Activated naive CD4-positive, alpha-beta T cell treated with anti-CD3 and anti-CD28 coated beads, Interleukin-2, amount 50 U/mL, for 24 hours (primary cell): ENCODE data around the gene RPA3.

Source experiments
- H3K27ac Mint-ChIP-seq: one replicate; pipeline ENCODE4 v1.8.0; 2021; ENCODE audit warnings: mild to moderate bottlenecking, mixed read lengths
- H3K27me3 Mint-ChIP-seq: one replicate; pipeline ENCODE4 v1.8.0; 2021; ENCODE audit warnings: mixed read lengths
- H3K36me3 Mint-ChIP-seq: one replicate; pipeline ENCODE4 v1.8.0; 2021; ENCODE audit warnings: mixed read lengths
- H3K4me1 Mint-ChIP-seq: one replicate; pipeline ENCODE4 v1.8.0; 2021; ENCODE audit warnings: mixed read lengths
- H3K4me3 Mint-ChIP-seq: one replicate; pipeline ENCODE4 v1.8.0; 2021; ENCODE audit warnings: mild to moderate bottlenecking, mixed read lengths
- H3K9me3 Mint-ChIP-seq: one replicate; pipeline ENCODE4 v1.8.0; 2021; ENCODE audit warnings: mixed read lengths

RPA3 gene

GRCh38 chr7:7706556-7707172 lies 11.7 kb downstream of the RPA3 start:
- Mint-ChIP-seq H3K4me1 (peaks cover 33% of the 10 kb centered on the region), H3K4me3 (no peak overlapping the region), H3K36me3 (peaks cover 8% of the 10 kb centered on the region), H3K27me3 (no peaks in the 10 kb centered on the region), H3K9me3 (no peaks in the 10 kb centered on the region), H3K27ac (no peak overlapping the region)

- Mint-ChIP-seq H3K4me3 (no peak overlapping the region), H3K27ac (no peak overlapping the region), H3K4me1 (peaks cover 33% of the 10 kb centered on the region), H3K27me3 (no peaks in the 10 kb centered on the region), H3K36me3 (peaks cover 8% of the 10 kb centered on the region), H3K9me3 (no peaks in the 10 kb centered on the region)
These were observed 12.3 kb downstream of the RPA3 start for GRCh38 chr7:7706101-7706511.

- H3K9me3 Mint-ChIP-seq, result no peaks in the 10 kb centered on the region
- peaks cover 33% of the 10 kb centered on the region for H3K4me1 Mint-ChIP-seq
- H3K27ac Mint-ChIP-seq, result no peak overlapping the region
- no peak overlapping the region for H3K4me3 Mint-ChIP-seq
- H3K27me3 Mint-ChIP-seq, result no peaks in the 10 kb centered on the region
- peaks cover 8% of the 10 kb centered on the region for H3K36me3 Mint-ChIP-seq
These were observed 13.1 kb downstream of the RPA3 start for GRCh38 chr7:7705318-7705717.

- Mint-ChIP-seq H3K27ac (no peak overlapping the region), H3K9me3 (no peaks in the 10 kb centered on the region)
These were observed 13.5 kb downstream of the RPA3 start for GRCh38 chr7:7704867-7705266.

GRCh38 chr7:7703427-7703826 lies 15.0 kb downstream of the RPA3 start:
- Mint-ChIP-seq H3K4me3 (no peak overlapping the region), H3K27ac (no peak overlapping the region), H3K36me3 (peaks cover 2% of the 10 kb centered on the region), H3K27me3 (no peaks in the 10 kb centered on the region), H3K9me3 (no peaks in the 10 kb centered on the region), H3K4me1 (peaks cover 31% of the 10 kb centered on the region)

More at GRCh38 chr7:7704867-7705266, 13.5 kb downstream of the RPA3 start:
- peaks cover 5% of the 10 kb centered on the region for H3K36me3 Mint-ChIP-seq
- H3K4me1 Mint-ChIP-seq, result peaks cover 30% of the 10 kb centered on the region
- no peak overlapping the region for H3K4me3 Mint-ChIP-seq
- H3K27me3 Mint-ChIP-seq, result no peaks in the 10 kb centered on the region

- Mint-ChIP-seq H3K9me3 (no peaks in the 10 kb centered on the region), H3K4me3 (no peak overlapping the region), H3K36me3 (peaks cover 2% of the 10 kb centered on the region), H3K4me1 (peaks cover 37% of the 10 kb centered on the region), H3K27ac (no peak overlapping the region), H3K27me3 (no peaks in the 10 kb centered on the region)
These were observed 15.6 kb downstream of the RPA3 start for GRCh38 chr7:7702826-7703225.

- H3K9me3 Mint-ChIP-seq, result no peaks in the 10 kb centered on the region
- no peak overlapping the region for H3K27ac Mint-ChIP-seq
- H3K4me1 Mint-ChIP-seq, result peaks cover 42% of the 10 kb centered on the region
- peaks cover 4% of the 10 kb centered on the region for H3K36me3 Mint-ChIP-seq
- H3K4me3 Mint-ChIP-seq, result no peak overlapping the region
- no peaks in the 10 kb centered on the region for H3K27me3 Mint-ChIP-seq
These were observed 16.9 kb downstream of the RPA3 start for GRCh38 chr7:7701527-7701926.

- Mint-ChIP-seq H3K4me3 (no peak overlapping the region), H3K9me3 (no peaks in the 10 kb centered on the region), H3K4me1 (peaks cover 32% of the 10 kb centered on the region), H3K27me3 (no peaks in the 10 kb centered on the region), H3K36me3 (peaks cover 7% of the 10 kb centered on the region), H3K27ac (no peak overlapping the region)
These were observed 18.4 kb downstream of the RPA3 start for GRCh38 chr7:7699970-7700369.

- Mint-ChIP-seq H3K27ac (no peak overlapping the region), H3K36me3 (peaks cover 13% of the 10 kb centered on the region), H3K4me3 (no peak overlapping the region), H3K4me1 (peaks cover 33% of the 10 kb centered on the region), H3K9me3 (no peaks in the 10 kb centered on the region), H3K27me3 (no peaks in the 10 kb centered on the region)
These were observed 19.0 kb downstream of the RPA3 start for GRCh38 chr7:7699380-7699779.

- peaks cover 13% of the 10 kb centered on the region for H3K36me3 Mint-ChIP-seq
These were observed 19.5 kb downstream of the RPA3 start for GRCh38 chr7:7698930-7699329.

GRCh38 chr7:7696458-7697119 lies 21.8 kb downstream of the RPA3 start:
- Mint-ChIP-seq H3K36me3 (peaks cover 15% of the 10 kb centered on the region), H3K9me3 (no peaks in the 10 kb centered on the region), H3K4me1 (peaks cover 29% of the 10 kb centered on the region), H3K27ac (no peak overlapping the region), H3K27me3 (no peaks in the 10 kb centered on the region), H3K4me3 (no peak overlapping the region)

More at GRCh38 chr7:7698930-7699329, 19.5 kb downstream of the RPA3 start:
- H3K4me3 Mint-ChIP-seq, result no peak overlapping the region
- H3K27me3 Mint-ChIP-seq, result no peaks in the 10 kb centered on the region
- H3K4me1 Mint-ChIP-seq, result peaks cover 33% of the 10 kb centered on the region
- no peak overlapping the region for H3K27ac Mint-ChIP-seq
- H3K9me3 Mint-ChIP-seq, result no peaks in the 10 kb centered on the region

GRCh38 chr7:7695111-7695817 lies 23.1 kb downstream of the RPA3 start:
- Mint-ChIP-seq H3K9me3 (no peaks in the 10 kb centered on the region), H3K4me1 (peaks cover 29% of the 10 kb centered on the region), H3K27me3 (no peaks in the 10 kb centered on the region), H3K27ac (no peak overlapping the region), H3K4me3 (no peak overlapping the region), H3K36me3 (peaks cover 17% of the 10 kb centered on the region)

GRCh38 chr7:7694542-7694941 lies 23.9 kb downstream of the RPA3 start:
- H3K27ac Mint-ChIP-seq, result no peak overlapping the region
- H3K4me3 Mint-ChIP-seq, result no peak overlapping the region
- peaks cover 27% of the 10 kb centered on the region for H3K4me1 Mint-ChIP-seq
- H3K36me3 Mint-ChIP-seq, result peaks cover 17% of the 10 kb centered on the region
- H3K27me3 Mint-ChIP-seq, result no peaks in the 10 kb centered on the region
- no peaks in the 10 kb centered on the region for H3K9me3 Mint-ChIP-seq

- H3K4me1 Mint-ChIP-seq, result peaks cover 28% of the 10 kb centered on the region
- H3K27ac Mint-ChIP-seq, result no peak overlapping the region
- no peaks in the 10 kb centered on the region for H3K27me3 Mint-ChIP-seq
- no peaks in the 10 kb centered on the region for H3K9me3 Mint-ChIP-seq
- peaks cover 17% of the 10 kb centered on the region for H3K36me3 Mint-ChIP-seq
- H3K4me3 Mint-ChIP-seq, result no peak overlapping the region
These were observed 24.5 kb downstream of the RPA3 start for GRCh38 chr7:7693881-7694280.

- Mint-ChIP-seq H3K27ac (no peak overlapping the region), H3K4me1 (peaks cover 23% of the 10 kb centered on the region), H3K4me3 (no peak overlapping the region), H3K27me3 (no peaks in the 10 kb centered on the region), H3K9me3 (no peaks in the 10 kb centered on the region), H3K36me3 (peaks cover 9% of the 10 kb centered on the region)
These were observed 29.5 kb downstream of the RPA3 start for GRCh38 chr7:7688956-7689355.

GRCh38 chr7:7688310-7688709 lies 30.1 kb downstream of the RPA3 start:
- Mint-ChIP-seq H3K27me3 (no peaks in the 10 kb centered on the region), H3K4me3 (no peak overlapping the region), H3K36me3 (peaks cover 9% of the 10 kb centered on the region), H3K27ac (no peak overlapping the region), H3K4me1 (peaks cover 23% of the 10 kb centered on the region), H3K9me3 (no peaks in the 10 kb centered on the region)
